Kidney glomerular epithelial cell (primary cell): ENCODE results near the gene UPP2.

Experiments used
- DNase-seq: peaks from one replicate; lab custom pipeline; 2025; lab: John Stamatoyannopoulos, UW

The UPP2 gene

GRCh38 chr2:158112992-158113391, 11.3 kb downstream of the UPP2 start:
- no peak for DNase-seq

DNA sequence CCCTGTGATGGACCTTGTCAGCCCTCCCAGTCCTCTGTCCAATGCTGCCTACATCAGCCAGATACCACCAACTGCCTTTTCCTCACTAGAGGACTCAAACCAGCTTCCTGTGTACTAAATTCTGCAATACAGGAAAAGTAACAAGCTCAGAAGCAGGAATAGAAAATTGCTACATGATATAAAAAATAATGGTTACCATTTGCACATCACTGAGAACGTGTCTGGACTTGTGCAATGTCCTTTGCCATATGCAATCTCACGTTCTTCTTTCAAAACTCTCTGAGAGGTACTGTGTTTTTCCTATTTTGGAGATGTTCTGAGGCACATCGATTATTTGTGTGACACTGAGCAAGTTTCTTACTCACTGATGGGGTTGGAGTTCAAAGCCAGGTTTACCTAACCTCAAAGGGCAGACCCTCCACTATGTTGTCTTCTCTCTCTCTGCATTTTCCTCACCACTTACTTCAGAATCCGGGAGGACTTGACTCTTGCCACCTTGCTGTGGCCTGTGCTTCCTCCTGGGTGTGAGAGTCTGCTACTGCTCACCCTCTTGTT, 12.1 kb downstream of the UPP2 start:
- DNase-seq, result no peak

DNA sequence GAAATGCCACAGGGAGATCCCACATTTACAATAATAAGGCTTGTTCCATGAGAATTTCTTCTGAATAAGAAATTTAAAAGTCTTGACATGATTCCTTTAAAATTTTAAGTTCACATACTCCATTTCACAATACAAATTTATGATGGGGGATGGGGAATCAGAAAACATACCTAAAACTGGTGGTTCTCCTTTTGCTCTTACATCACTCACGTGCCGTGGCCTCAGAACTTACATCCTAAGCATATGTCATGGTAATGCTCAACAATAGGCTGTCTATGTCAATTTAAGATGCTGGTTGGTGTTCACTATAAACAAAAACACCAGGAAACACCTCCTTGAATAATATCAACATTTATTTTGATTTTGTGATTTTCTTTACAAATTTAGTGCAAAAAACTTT, 12.8 kb downstream of the UPP2 start:
- no peak for DNase-seq

DNA sequence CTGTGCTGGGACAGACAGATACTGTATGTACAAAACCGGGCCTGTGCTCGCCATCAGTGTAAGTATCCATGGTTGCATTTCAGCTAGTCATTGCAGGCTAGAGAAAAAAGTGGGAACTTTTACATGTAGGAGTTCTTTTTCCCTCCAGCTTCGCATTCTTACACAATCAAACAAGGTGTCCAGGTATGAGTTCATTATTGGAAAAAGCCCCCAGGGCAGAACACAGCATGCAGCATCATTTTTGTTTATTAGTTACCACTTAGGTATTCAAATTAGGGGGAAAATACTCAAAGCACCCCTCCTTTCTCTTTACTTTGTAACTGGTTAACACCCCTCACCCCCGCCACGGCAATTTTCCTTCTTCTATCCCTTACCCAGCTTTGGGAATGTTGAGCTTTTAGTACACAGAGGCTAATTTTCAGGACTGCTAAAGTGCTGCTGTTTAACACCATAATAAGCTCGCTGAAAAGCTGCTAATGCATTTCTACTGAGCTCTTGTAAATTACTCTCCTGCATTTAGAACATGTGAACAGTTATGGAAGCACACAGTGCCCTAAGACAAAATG, 13.6 kb downstream of the UPP2 start:
- no peak for DNase-seq

- DNase-seq, result no peak
Measured at GRCh38 chr2:158116936-158117335, 15.3 kb downstream of the UPP2 start.

GRCh38 chr2:158120102-158120501, 18.4 kb downstream of the UPP2 start:
- no peak for DNase-seq

- no peak for DNase-seq
Measured at GRCh38 chr2:158120664-158121641, 19.3 kb downstream of the UPP2 start.

GRCh38 chr2:158124896-158125295, 23.2 kb downstream of the UPP2 start:
- no peak for DNase-seq

DNA sequence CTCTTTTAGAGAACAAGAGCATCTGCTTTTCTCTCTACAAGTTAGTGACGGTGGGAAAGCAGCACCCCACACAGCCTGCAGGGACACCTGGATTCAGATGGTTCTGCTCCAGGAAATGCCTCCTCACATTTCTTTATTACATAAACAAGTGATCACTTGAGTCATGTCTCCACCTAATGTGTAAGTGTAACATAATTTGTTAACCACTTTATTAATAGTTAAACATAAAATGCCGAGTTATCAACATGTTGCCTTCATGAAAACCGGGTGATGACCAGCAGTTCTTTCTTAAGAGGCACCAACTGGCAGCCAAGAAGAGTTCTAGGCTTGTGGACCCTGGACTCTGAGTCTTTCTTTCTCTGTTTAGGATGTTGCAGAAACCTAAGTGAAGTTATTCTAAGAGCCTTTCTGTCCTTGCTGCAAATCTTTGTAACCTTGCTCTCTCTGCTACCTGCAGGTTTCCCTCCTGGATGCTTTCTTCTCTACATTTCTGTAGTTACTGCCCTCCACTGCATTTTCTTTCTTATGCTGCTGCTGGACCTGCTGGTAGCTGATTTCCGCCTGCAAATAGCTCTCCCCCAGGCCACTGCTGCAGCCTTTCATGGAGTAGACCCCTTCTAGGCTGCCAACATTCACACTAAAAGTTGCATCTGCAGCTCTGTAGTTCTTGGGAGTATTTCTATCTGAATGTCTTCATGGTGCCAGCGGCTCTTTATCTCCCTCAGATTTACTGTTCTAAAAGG, 24.3 kb downstream of the UPP2 start:
- DNase-seq, result peak; percentile 47

DNA sequence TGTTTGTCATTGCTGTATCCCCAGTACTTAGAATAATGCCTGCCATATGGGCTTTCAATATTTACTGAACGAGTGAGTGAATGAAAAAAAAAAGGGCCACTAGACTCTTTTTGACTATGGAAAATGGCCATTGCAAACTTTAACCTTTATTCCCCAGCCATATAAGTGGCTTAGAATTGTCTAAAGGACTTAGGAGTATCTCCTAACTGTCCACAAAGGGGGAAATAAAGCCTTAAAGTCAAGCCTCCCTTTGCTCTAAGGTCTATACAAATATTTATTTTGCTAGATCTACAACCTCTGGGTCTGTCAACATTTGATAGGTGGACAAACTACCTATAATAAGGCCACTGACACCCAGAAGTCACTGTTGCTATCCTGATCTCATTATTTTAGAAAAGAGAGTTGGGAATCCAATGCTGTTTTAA, 25.7 kb downstream of the UPP2 start:
- DNase-seq, result no peak

- DNase-seq, result no peak
Measured at GRCh38 chr2:158128168-158128973, 26.7 kb downstream of the UPP2 start.

- DNase-seq, result no peak
Measured at GRCh38 chr2:158129037-158129436, 27.4 kb downstream of the UPP2 start.

- peak; percentile 46 for DNase-seq
Measured at GRCh38 chr2:158130832-158131473, 29.3 kb downstream of the UPP2 start.

DNA sequence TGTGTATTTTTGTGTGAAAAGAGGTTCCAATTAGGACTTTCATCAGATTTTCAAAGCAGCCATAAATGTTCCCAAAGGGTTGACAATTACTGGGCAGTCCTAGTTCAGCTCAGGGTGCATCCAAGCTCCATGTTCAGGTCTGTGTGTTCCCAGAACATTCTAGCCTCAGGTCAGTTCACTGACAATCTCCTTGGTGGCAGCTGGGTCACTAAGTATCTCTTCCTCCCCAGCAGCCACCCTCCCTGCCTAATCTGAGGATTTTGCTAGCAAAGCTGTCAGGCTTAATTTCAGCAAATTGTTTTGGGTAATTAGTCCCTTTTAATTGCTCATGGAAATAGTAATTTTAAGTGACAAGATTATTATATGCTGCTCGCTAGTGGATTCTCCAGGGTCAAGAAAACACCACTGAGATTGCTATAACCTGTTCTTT, 29.8 kb downstream of the UPP2 start:
- DNase-seq, result peak; percentile 39

DNA sequence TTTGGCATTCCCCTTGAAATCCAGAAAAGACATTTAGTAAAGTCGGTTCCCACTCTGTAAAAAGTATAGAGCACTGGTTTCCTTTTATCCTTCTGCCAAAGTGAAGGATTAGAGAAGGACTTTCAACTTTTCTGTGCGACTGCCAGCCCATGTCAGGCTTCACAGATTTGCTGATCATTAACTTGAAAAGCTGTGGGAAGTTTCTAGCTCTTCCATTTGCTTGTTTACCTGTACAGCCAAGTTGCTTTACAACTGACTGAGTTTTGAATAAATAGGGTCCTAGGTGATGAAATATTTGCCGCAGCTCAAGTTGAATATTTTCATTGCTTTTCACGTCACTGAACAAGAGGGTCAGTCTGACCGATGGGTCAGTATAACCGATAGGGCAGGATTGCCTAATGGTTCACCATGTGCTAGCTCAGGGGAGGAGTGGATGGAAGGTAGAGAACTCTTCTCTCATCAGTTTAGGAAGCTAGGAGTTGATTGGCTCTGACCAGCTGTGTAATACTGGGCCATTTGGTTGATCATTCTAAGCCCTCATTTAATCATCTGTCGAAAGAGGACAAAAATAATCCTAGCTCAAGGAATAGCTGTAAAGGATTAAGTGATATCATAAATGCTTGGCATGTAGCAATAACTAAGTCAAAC, 30.4 kb downstream of the UPP2 start:
- peak; percentile 95 for DNase-seq

DNA sequence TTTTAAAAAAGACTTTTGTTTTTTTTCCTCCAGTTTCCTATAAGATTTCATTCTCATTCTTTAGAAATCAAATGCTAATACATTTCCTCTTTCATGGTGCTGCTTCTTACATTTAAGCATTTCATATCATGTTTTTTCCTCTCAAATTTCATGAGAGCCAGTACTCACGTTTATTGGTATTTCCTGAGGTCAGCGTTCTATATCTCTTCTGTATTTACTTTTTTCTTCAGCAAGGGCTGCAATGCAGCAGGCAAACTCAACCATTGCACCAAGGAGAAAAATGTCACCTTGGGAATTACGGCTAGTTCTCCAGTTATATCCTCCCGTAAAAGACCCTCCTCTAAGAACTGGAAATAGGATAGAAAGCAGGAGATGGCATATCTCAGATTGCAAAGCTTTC, 32.4 kb downstream of the UPP2 start:
- no peak for DNase-seq

DNA sequence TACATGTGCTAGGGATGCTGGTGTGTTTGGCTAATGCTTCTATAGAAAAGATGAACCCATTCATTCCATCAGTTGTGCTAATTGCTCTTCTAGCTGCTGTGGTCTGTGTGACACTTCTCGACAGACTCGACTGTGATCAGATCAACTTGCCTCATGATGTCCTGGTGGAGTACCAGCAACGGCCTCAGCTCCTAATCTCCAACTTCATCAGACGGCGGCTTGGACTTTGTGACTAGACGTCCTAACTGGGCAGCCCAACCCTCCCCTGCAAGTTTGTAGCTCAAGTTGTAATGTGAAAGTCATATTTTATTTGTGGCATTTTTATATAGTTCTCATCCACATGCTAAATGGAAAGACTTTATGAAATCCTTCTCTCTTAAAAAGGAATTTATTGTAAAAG, 33.0 kb downstream of the UPP2 start:
- no peak for DNase-seq

- DNase-seq, result no peak
Measured at GRCh38 chr2:158135096-158135495, 33.4 kb downstream of the UPP2 start.

DNA sequence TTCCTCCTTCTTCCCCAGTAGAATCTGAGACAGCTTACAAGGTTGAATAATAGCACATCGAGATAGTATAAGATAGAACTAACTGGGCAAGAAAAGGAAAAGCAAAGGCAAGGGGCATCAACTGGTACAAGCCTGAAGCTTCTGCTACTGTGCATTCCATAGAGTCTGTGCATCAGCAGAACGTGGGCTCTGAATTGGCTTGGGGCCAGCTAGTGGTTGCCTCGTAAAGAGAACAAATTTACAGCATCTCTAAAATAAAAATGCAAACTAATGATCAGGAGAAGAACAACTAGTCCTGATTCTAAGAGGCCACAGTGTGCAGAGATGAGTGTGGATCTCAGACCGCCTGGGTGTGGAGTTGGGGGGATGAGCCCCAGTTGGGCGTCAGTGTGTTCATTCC, 36.6 kb downstream of the UPP2 start:
- no peak for DNase-seq

DNA sequence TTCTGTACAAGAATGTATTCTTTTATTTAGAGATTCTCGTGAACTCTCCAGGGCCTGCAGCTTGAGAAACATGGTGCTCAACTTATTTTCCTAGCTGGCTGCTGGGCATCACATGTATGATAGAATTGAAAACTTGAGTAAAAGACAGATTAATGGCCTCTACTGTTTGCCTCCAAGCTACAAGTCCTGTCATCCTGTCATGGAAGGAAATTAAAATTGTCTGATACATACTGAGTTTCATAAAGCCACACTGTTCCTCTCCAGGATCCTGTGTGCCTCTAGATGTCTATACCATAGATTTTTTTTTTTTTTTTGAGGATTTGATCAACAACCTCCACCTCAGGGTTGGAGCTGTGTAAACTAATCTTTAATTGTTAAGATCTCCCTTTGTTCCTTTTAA, 38.5 kb downstream of the UPP2 start:
- no peak for DNase-seq

GRCh38 chr2:158142165-158142564, 40.5 kb downstream of the UPP2 start:
- no peak for DNase-seq
